Peyer's patch (tissue), 4 donors: ENCODE results near the gene ACVR1.

Experiments used
- CTCF ChIP-seq, 6 experiments: fragments of 450-650 bp in 4 of 6; fragments of 200-600 bp in 2 of 6; sonication (generic) in 1 of 6; IDR thresholded peaks; one replicate each; pipeline ENCODE4 v1.5.1; 2017 to 2019; ENCODE audit warnings: antibody characterized with exemption in 6 of 6, mild to moderate bottlenecking in 3 of 6, moderate library complexity in 1 of 6
- POLR2A ChIP-seq, 2 donors: fragments of 450-650 bp; IDR thresholded peaks; one replicate each; pipeline ENCODE4 v1.5.1; 2017; ENCODE audit warnings: antibody characterized with exemption in 2 of 2, mild to moderate bottlenecking in 2 of 2, moderate library complexity in 2 of 2

GRCh38 chr2:157898591-157898996 is 22.5 kb upstream of the ACVR1 start:
- no peak for TF ChIP-seq CTCF (IDR thresholded peaks at IDR 0.05)
- no peak for TF ChIP-seq POLR2A (IDR thresholded peaks at IDR 0.05)
